K562 (cell line): ENCODE data around the gene BMP8B. TPM values are rescaled to one million over a fixed set of nuclear protein-coding genes. Genes with fewer than 3 reads are reported as not detected.

Source experiments
- ADNP ChIP-seq: fragments of 200-800 bp; sonication (Bioruptor generic); IDR thresholded peaks from 2 replicates; pipeline ENCODE4 v1.6.1; 2016; ENCODE audit warnings: missing genetic modification characterization, missing compliant biosample characterization
- ATF7 ChIP-seq: fragments of 450-650 bp; IDR thresholded peaks from 2 replicates; pipeline ENCODE4 v1.7.1; 2014; ENCODE audit warnings: mild to moderate bottlenecking, moderate library complexity
- BDP1 ChIP-seq: IDR thresholded peaks from 3 replicates; pipeline ENCODE4 v1.6.1; 2011; ENCODE audit not compliant: insufficient read length, insufficient read depth
- BRCA1 ChIP-seq, 2 experiments: fragments of 450-650 bp in 1 of 2; sonication (generic) in 1 of 2; formaldehyde crosslinking in 1 of 2; IDR thresholded peaks; 2 replicates each; pipeline versions ENCODE4 v1.5.0 to v1.6.1; 2017 to 2020; ENCODE audit warnings: mild to moderate bottlenecking in 1 of 2, missing genetic modification reagents in 1 of 2
- CHD4 ChIP-seq: fragments of 200-600 bp; sonication (generic); IDR thresholded peaks from 3 replicates; pipeline ENCODE4 v1.6.1; 2012; ENCODE audit warnings: low read depth, mild to moderate bottlenecking, mixed read lengths, low read length, inconsistent platforms; ENCODE audit not compliant: insufficient read depth, insufficient replicate concordance, poor library complexity, severe bottlenecking
- HLTF ChIP-seq: fragments of 450-650 bp; IDR thresholded peaks from 2 replicates; pipeline ENCODE4 v1.6.1; 2016
- MXI1 ChIP-seq: IDR thresholded peaks from 2 replicates; pipeline ENCODE4 v1.6.1; 2011; ENCODE audit warnings: low read depth, mild to moderate bottlenecking, improper control_type of control experiment, low read length
- NELFE ChIP-seq: IDR thresholded peaks from 2 replicates; pipeline ENCODE4 v1.6.1; 2011; ENCODE audit warnings: mild to moderate bottlenecking; ENCODE audit not compliant: insufficient read depth, insufficient read length
- NEUROD1 ChIP-seq: fragments of 150-350 bp; IDR thresholded peaks from 2 replicates; pipeline ENCODE4 v1.6.1; 2014; ENCODE audit warnings: borderline replicate concordance, low read length, low read depth; ENCODE audit not compliant: partially characterized antibody
- PHF21A ChIP-seq: fragments of 450-650 bp; IDR thresholded peaks from 2 replicates; pipeline ENCODE4 v1.6.1; 2017; ENCODE audit warnings: low read depth, borderline replicate concordance
- POLR3G ChIP-seq: IDR thresholded peaks from 2 replicates; pipeline ENCODE4 v1.6.1; 2011; ENCODE audit not compliant: insufficient read length, insufficient replicate concordance; ENCODE audit errors: extremely low read depth
- TSC22D4 ChIP-seq: fragments of 450-650 bp; IDR thresholded peaks from 2 replicates; pipeline ENCODE4 v1.6.1; 2016; ENCODE audit warnings: missing genetic modification characterization, missing biosample characterization, control low read depth
- ZKSCAN3 ChIP-seq: fragments of 250-450 bp; sonication (Bioruptor Pico); IDR thresholded peaks from 2 replicates; pipeline ENCODE4 v1.4.0; 2020
- ZNF551 ChIP-seq: fragments of 250-450 bp; sonication (Bioruptor Pico); IDR thresholded peaks from 2 replicates; pipeline ENCODE4 v1.5.0; 2021; ENCODE audit warnings: mild to moderate bottlenecking, moderate library complexity
- ZNF584 ChIP-seq: fragments of 200-800 bp; sonication (Bioruptor generic); IDR thresholded peaks from 2 replicates; pipeline ENCODE4 v1.6.1; 2016; ENCODE audit warnings: low read depth, mild to moderate bottlenecking, missing genetic modification characterization, missing compliant biosample characterization
- ZNF778 ChIP-seq: fragments of 450-650 bp; formaldehyde crosslinking; IDR thresholded peaks from 2 replicates; pipeline ENCODE4 v1.4.0; 2020; ENCODE audit warnings: mild to moderate bottlenecking, moderate library complexity
- polyA plus RNA-seq, 8 experiments: library from polyadenylated mRNA; depleted of rRNA in 4 of 8; stranded (reverse) in 5 of 8; unstranded in 3 of 8; fragments of >200 nt; fragmentation: Nextera tagmentation in 2 of 8; fragmentation: Illumina TruSeq in 1 of 8; extraction: Ambion mirVana in 2 of 8; extraction: Trizol in 1 of 8; gene quantifications; 2 replicates each; pipeline versions ENCODE4 v1.2.1 to v1.2.3, GENCODE V29; 2011 to 2014; ENCODE audit warnings: inconsistent platforms in 1 of 8, missing spikeins in 1 of 8
- total RNA-seq, 7 experiments: library from RNA; depleted of rRNA in 6 of 7; stranded (reverse); fragments of >200 nt in 6 of 7; fragmentation: Illumina TruSeq in 2 of 7; extraction: Trizol in 2 of 7; gene quantifications; 2 replicates each; pipeline versions ENCODE4 v1.2.1 to v1.2.3, GENCODE V29; 2011 to 2021; ENCODE audit warnings: low replicate concordance in 1 of 7
- TF ChIP-seq, protein P1 (sequence below): fragments of 450-650 bp; IDR thresholded peaks from 2 replicates; pipeline ENCODE4 v1.6.1; 2016; ENCODE audit warnings: mild to moderate bottlenecking, moderate library complexity

BMP8B gene
- total and polyA plus RNA-seq, 9 of the 15 experiments (the other 6 are each of a cell fraction or from before 2014, with no cell fraction given) = 0.03 to 0.33 (median 0.14) TPM

- TF ChIP-seq, protein P1, sequence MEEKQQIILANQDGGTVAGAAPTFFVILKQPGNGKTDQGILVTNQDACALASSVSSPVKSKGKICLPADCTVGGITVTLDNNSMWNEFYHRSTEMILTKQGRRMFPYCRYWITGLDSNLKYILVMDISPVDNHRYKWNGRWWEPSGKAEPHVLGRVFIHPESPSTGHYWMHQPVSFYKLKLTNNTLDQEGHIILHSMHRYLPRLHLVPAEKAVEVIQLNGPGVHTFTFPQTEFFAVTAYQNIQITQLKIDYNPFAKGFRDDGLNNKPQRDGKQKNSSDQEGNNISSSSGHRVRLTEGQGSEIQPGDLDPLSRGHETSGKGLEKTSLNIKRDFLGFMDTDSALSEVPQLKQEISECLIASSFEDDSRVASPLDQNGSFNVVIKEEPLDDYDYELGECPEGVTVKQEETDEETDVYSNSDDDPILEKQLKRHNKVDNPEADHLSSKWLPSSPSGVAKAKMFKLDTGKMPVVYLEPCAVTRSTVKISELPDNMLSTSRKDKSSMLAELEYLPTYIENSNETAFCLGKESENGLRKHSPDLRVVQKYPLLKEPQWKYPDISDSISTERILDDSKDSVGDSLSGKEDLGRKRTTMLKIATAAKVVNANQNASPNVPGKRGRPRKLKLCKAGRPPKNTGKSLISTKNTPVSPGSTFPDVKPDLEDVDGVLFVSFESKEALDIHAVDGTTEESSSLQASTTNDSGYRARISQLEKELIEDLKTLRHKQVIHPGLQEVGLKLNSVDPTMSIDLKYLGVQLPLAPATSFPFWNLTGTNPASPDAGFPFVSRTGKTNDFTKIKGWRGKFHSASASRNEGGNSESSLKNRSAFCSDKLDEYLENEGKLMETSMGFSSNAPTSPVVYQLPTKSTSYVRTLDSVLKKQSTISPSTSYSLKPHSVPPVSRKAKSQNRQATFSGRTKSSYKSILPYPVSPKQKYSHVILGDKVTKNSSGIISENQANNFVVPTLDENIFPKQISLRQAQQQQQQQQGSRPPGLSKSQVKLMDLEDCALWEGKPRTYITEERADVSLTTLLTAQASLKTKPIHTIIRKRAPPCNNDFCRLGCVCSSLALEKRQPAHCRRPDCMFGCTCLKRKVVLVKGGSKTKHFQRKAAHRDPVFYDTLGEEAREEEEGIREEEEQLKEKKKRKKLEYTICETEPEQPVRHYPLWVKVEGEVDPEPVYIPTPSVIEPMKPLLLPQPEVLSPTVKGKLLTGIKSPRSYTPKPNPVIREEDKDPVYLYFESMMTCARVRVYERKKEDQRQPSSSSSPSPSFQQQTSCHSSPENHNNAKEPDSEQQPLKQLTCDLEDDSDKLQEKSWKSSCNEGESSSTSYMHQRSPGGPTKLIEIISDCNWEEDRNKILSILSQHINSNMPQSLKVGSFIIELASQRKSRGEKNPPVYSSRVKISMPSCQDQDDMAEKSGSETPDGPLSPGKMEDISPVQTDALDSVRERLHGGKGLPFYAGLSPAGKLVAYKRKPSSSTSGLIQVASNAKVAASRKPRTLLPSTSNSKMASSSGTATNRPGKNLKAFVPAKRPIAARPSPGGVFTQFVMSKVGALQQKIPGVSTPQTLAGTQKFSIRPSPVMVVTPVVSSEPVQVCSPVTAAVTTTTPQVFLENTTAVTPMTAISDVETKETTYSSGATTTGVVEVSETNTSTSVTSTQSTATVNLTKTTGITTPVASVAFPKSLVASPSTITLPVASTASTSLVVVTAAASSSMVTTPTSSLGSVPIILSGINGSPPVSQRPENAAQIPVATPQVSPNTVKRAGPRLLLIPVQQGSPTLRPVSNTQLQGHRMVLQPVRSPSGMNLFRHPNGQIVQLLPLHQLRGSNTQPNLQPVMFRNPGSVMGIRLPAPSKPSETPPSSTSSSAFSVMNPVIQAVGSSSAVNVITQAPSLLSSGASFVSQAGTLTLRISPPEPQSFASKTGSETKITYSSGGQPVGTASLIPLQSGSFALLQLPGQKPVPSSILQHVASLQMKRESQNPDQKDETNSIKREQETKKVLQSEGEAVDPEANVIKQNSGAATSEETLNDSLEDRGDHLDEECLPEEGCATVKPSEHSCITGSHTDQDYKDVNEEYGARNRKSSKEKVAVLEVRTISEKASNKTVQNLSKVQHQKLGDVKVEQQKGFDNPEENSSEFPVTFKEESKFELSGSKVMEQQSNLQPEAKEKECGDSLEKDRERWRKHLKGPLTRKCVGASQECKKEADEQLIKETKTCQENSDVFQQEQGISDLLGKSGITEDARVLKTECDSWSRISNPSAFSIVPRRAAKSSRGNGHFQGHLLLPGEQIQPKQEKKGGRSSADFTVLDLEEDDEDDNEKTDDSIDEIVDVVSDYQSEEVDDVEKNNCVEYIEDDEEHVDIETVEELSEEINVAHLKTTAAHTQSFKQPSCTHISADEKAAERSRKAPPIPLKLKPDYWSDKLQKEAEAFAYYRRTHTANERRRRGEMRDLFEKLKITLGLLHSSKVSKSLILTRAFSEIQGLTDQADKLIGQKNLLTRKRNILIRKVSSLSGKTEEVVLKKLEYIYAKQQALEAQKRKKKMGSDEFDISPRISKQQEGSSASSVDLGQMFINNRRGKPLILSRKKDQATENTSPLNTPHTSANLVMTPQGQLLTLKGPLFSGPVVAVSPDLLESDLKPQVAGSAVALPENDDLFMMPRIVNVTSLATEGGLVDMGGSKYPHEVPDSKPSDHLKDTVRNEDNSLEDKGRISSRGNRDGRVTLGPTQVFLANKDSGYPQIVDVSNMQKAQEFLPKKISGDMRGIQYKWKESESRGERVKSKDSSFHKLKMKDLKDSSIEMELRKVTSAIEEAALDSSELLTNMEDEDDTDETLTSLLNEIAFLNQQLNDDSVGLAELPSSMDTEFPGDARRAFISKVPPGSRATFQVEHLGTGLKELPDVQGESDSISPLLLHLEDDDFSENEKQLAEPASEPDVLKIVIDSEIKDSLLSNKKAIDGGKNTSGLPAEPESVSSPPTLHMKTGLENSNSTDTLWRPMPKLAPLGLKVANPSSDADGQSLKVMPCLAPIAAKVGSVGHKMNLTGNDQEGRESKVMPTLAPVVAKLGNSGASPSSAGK = no peak
- TF ChIP-seq ZNF551 (CRISPR knock-in tag) (no peak), BRCA1 (IDR thresholded peaks at IDR 0.05) (no peak), BRCA1 (CRISPR knock-in tag; IDR thresholded peaks at IDR 0.05) (no peak), ATF7 (peak; percentile 84), PHF21A (peak; percentile 83; the same call in 1 of the 2 replicates), MXI1 (peak; percentile 46; the same call in 1 of the 2 replicates), CHD4 (no peak), NEUROD1 (peak; percentile 79), BDP1 (no peak), NELFE (no peak), ZNF584 (CRISPR knock-in tag) (0 out of 2 replicates have a peak, but pooled peaks have one; percentile 48), POLR3G (no peak), TSC22D4 (tag) (no peak), HLTF (0 out of 2 replicates have a peak, but pooled peaks have one; percentile 80), ZKSCAN3 (CRISPR knock-in tag) (no peak), ZNF778 (CRISPR knock-in tag) (no peak), ADNP (tag) (no peak; the same call in 1 of the 2 replicates)
Observed at GRCh38 chr1:39711104-39711965, 77.3 kb downstream of the BMP8B start (continued).
